ENCODE data around the gene UNC13D.
"Not testable (repeated sequence)": the region's sequence is repeated elsewhere in the genome, so short reads cannot be mapped to it uniquely, and the experiment has no call there.

UNC13D gene

DNA sequence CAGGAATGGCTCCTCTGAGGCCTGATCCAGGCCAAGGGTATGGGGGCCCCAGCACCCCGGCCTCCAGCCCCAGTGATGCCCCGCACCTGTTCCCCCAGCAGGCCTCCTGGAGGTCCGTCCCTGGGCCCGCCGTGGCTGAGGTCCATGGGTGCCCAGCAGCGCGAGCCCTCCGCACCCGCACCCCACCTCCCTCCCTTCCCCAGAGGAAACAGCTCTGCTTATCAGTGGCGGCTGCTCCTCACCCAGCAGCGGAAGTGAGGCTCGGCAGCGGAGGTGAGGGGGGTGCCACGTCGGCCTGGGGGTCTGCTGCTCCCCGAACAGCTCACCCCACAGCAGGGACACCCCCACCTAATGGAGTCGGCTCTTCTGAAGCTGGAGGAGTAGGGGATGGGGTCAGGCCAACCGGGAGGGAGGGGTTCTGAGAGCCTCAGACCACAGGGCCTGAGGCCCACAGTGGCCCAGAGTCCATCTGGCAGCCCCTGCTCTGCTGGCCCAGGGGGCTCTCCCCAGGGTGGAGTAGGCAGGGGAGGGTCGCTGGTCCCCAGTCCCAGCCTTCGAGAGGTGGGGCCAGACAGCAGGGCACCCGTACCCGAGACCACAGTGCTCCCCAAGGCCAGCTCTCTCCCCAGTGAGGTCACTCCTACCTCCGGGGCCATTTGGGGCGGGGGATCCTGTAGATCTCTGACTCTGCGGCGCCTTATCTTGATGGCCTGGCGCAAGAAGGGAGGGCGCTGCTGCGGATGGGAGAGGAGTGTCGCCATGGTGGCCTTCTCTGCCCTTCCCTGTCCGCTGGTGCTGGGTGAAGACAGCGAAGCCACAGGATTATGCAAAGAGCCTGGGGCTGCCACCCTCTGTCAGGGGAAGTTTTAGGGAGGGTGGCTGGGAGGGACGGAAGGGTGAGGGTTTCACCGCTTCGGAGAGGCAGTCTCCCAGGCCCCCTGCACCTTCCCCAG lies at the start of gene UNC13D:
UNC13D (minus strand) TSS at position 828 of the 953 bp plus-strand sequence; CDS start at position 761, 67 bp downstream.
- DNase-seq, result no peak

DNA sequence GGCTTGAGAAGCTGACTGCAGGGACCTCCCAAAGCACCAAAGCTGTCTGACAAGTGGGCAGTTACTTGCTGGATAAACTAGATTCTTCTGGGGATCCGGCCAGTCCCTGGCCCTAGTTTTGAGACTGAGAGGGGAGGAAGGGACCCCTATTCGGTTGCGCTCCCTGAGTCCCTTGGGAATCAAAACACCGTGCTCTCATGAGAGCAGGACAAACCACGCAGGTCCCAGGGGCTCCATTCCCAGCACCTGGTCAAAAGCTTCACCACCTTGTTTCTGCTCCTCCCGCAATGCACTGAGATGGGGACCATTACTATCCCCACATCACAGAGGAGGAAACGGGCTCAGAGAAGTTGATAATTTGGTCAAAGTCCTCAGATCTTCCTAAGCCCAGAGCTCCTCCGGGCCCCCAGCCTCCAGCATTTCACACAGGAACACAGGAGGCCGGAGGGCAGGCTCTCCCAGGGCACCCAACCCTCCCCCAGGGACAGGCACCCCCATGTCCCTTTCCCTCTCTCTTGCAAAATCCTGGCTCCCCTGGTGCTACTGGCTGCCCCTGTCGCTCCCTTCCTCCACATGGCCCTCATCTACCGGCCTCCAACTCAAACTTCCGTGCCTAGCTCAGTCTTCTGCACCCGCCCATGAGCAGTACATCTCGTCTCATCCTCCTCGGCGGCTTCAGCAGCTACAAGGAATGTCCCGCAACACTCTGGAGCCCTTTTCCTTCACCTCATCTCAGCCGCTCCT lies 49.3 kb upstream of the UNC13D start:
- DNase-seq, result no peak

DNA sequence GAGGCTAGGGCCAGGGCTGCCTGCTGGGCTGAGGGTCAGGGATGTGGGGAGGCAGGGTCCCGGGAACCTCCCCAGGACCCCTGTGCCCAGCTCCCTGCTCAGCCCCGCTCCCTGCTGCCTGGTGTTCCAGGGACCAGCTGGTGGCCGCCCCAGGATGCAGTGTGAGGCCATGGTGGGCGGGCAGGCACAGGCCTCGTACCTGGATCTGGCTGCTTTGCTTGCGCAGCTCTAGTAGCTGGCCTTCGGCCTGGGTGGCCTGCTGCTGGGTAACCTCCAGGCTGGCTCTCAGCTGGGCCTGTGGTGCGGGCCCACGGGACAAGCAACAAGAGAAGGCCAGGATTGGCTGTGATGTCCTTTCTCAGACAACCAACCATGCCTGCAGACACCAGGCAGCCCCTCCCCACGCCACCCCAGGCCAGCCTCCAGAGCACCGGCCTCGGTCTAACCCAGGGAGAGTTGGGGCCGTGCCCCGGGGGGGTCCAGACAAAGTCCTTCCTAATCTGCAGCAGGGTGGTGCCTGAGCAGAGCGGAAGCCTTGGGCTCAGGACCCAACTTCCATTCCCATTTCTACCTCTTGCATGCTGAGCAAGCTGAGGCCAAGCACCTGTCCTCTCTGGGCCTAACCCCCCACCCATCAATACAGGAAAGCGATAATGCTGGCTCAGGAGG lies 48.5 kb upstream of the UNC13D start:
- DNase-seq, result no peak

DNA sequence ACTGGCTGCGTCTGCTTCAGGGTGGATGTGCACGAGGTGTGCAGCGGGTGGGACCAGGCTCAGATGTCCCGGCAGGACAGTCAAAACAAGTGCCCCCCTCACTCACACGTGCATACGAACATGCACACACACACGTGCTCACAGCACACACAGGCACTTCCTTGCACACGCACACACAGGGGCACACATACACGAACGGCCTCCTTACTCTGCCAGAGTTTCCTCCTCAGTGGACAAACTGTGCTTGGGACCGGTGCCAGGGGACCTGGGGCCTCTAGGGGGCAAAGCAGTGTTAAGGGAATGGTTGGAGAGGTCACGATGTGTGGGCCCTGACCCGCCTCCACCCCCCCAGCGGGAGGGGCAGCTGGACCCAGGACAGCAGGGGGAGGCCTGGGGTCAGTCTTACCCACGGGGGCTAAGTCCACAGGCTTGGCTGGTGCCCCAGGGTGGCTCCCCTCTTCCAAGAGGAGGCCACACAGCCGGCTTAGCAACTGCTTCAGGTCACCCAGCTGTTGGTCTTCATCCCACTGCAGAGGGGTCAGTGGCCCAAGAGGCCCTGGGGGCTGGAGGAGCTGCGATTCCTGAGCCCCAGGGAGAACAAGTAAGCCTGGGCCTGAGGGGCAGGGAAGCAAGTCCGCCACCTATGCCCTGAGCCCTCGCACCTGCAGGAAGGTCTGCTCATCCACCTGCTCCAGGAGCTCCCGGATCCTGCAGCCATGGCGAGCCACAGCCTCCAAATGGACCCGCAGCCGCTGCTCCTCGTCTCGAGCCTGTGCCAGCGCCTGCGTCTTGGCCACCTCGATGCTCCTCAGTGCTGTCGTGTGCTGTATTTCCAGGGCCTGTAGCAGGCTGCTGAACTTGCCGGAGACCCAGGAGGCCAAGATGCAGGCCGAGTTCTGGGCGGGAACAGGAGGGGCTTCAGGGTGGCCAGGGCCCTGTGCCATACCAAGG lies 47.7 kb upstream of the UNC13D start:
- DNase-seq, result no peak

DNA sequence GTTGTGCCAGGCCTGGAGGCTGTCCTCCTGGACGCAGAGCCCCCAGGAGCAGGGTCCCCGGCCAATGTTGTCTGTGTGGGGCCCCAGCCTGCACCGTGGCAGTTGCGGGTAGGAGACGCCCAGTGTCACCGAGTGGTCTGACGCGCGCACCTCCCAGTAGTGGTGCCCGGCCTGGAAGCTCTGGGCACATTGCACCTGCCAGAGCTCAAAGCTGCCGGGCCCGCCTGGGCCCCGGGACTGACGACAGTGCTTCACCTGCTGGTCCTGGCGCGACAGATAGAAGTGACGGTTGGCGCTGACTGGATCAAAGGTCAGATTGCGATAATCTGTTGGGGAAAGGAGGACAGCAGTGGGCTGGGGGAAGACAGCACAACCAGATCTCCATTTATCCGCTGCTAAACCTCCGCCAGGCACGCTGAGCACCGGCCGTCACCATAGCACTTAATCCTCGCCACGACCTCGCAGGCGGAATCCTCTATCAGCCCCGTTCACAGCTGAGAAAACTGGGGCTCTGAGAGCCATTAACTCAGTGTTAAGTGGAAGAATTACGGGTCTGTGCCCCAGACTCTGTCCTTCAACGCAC lies 46.9 kb upstream of the UNC13D start:
- no peak for DNase-seq

DNA sequence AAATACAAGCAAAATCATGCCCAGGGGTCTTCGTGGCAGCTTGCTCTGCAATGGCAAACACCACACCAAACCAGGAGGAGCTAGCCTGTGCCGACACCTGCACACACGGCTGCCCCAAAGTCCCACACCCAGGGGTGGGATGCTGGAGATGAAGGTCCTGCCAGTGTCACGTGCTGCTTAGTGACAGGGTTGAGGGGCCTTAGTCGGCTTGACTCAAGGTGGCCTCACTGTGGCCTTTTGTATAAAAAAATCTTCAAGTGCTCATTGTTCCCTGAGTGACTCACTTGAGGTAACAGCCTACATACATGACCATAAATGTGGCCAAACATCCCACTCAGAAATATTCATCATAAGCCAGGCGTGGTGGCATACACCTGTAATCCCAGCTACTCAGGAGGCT lies 45.2 kb upstream of the UNC13D start:
- DNase-seq, result no peak

DNA sequence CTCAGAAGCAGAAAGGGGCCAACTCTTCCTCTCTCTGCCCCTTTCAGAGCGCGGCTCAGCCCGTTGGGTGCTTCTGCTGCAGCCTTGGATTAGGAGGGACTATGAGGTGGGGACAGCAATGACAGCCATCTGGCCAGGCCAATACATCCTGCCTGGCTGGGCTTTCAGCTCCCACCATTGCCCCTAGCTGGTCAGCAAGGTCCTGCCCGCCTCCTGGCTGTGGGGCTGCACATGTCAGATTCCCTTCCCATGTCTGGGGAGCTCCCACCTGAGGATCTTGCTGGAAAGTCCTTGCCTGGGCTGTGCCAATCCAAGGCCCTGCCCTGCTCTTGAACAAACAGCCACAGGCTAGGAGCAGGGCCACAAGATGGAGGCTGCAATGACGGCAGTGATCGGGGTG lies 44.3 kb upstream of the UNC13D start:
- DNase-seq, result no peak

DNA sequence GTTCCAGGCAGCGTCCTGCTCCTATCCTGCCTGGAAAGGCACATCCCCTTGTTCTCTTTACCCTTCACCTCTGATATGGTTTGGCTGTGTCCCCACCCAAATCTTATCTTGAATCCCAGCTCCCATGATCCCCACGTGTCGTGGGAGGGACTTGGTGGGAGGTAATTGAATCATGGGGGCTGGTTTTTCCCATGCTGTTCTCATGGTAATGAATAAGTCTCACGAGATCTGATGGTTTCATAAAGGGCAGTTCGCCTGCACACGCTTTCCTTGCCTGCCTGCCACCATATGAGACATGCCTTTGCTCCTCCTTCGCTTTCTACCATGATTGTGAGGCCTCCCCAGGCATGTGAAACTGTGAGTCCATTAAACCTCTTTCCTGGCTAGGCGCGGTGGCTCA lies 41.7 kb upstream of the UNC13D start:
- not testable (repeated sequence) for DNase-seq

DNA sequence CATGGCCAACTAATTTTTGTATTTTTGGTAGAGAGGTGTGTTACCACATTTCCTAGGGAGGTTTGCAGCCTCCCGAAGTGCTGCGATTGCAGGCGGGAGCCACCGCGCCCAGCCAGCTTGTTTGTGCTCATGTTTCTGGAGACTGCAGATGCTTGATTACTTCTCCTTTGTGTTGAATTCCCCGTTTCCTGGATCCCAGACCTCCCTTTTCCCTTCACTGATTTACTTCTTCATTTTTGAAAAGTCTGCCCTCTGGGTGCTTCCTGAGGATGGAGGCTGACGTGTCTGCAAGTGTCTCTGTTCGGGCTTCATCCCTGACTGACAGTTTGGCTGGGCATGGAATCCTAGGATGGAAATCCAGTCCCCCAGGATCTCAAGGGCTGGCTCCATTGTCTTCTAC lies 41.2 kb upstream of the UNC13D start:
- DNase-seq, result no peak

DNA sequence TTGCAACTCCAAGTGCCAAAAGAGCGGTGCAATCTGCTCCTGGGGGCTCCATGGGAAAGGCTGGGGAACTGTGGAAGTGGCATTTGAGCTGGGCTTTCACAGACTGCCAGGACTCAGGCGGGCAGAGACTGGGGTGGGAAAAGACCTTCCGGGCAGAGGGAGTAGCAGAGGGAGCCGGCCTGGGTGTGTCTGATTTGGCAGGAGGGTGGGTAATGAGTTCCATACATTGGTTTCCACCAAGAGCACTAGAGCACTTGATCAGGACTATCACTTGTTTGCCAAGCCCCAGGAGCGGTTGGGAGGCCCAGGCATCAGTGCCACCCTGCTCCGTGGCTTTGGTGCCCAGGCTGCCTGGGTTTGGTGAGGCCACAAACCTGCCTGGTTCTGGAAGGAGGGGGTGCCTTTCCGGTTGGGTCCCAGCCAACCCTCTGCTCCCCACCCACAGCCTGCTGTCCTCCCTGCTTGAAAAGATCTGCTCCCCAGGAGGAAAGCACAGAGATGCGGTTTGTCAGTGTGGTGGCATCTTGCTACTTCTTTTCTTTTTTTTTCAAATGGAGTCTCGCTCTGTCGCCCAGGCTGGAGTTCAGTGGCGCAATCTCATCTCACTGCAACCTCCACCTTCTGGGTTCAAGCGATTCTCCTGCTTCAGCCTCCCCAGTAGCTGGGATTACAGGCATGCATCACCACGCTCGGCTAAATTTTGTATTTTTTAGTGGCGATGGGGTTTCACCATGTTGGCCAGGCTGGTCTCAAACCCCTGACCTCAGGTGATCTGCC lies 37.7 kb upstream of the UNC13D start:
- DNase-seq, result no peak

DNA sequence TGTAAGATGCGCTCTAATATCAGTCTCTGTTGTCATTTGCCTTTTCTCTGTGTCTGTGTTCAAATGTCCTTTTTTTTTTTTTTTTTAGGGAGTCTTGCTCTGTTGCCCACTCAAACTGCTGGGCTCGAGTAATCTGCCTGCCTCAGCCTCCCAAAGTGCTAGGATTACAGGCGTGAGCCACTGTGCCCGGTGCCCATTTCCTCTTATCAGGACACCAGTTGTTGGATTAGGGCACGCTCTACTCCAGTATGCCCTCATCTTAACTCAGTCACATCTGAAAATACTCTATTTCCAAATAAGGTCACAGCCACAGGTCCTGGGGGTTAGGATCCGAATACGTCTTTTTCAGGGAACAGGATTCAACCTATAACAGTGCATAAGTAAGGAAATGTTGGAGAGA lies 36.1 kb upstream of the UNC13D start:
- no peak for DNase-seq

DNA sequence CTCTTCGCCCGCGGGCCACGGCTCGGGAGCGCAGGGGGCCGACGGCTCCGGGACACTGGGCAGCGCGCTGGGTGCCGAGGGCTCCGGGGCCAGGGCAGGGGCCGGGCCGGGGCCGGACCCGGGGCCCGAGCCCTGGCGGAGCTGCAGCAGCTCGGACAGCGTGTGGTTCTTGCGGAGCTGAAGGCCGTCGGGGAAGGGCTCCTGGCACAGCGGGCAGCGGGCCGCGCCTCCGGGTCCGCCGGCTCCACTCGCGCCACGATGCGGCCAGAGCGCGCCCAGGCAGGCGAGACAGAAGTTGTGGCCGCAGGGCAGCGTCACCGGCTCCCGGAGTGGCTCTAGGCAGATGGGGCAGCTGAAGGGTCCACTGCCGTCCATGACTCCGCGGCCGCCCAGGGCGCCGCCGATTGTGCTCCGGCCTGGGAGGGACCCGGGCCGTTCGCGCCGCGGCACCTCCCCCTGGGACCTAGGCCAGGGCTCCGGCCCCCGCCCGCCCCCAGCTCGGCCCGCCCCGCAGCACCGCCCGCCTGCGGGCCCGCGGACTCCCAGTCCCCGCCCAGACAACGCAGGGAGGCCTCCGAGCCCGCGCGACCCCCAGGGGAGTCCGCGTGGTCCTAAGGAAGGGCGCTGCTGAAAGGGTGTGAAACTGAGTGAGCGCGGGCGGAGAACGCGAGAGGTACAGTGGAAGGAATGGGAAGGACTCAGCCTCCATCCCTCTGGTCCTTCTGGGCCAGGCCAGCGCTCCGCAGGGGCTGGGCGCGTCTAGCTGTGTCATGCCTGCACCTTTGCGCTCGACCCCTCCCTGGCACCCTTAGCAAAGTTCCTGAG lies 34.2 kb upstream of the UNC13D start, which contains the start of gene TRIM47:
TRIM47 (minus strand) TSS at position 408 of the 825 bp plus-strand sequence; CDS start at position 375, 33 bp downstream.
- DNase-seq, result peak; percentile 19

DNA sequence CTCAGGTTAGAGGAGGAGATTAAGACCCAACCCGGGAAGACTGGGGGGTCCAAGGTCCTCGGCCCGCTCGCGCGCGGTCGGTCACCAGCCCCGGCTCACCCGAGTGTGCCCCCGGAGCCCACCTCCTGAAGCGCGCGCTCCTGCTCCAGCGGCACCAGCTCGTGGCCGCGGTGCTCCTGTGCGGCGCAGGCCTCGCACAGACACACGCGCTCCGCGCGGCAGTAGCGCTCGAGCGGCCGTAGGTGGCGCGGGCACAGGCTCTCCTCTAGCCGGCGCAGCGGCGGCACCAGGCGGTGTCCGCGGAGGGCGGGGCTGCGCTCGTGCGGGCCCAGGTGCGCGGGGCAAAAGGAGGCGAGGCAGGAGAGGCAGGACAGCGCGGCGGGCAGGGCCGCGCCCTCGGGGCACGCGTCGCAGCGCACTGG lies 33.6 kb upstream of the UNC13D start:
- peak; percentile 13 for DNase-seq

DNA sequence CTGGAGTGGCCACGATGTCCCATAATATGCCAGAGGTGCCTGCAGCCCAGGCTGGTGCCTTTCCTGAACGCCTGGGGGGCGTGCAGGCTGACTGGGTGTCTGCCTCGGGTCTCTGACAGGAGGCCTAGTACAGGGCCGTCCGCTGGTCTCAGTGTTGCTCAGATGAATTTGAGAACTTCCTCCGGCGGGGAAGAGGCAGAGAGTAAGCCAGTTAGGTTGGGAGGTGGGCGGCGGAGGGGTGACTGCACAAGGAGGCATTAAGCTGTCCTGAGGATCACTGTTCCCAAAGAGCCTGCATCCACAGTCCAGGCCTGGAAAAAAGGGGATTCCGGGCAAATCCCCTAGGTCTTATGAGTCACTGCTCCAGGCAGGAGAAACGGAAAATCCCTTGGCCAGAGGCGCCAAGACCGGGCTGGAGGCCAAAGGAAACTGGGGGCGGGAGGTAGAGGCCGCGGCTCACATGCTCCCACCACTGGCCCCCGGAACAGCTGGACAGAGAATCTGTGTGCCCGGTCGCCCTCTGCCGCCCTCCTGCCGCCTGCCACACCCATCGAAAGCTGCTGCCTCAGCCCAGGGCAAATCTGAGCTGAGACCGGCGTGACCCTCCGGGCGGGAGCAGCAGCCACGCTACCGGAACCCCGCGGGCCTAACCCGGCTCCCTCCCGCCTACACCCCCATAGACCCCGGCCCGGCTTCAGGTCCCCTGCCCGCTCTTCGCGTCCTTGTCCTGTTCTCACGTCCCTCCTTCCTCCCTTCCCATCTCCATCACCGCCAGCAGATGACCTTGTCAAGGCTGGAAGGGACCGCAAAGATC lies 32.9 kb upstream of the UNC13D start:
- DNase-seq, result peak; percentile 9

DNA sequence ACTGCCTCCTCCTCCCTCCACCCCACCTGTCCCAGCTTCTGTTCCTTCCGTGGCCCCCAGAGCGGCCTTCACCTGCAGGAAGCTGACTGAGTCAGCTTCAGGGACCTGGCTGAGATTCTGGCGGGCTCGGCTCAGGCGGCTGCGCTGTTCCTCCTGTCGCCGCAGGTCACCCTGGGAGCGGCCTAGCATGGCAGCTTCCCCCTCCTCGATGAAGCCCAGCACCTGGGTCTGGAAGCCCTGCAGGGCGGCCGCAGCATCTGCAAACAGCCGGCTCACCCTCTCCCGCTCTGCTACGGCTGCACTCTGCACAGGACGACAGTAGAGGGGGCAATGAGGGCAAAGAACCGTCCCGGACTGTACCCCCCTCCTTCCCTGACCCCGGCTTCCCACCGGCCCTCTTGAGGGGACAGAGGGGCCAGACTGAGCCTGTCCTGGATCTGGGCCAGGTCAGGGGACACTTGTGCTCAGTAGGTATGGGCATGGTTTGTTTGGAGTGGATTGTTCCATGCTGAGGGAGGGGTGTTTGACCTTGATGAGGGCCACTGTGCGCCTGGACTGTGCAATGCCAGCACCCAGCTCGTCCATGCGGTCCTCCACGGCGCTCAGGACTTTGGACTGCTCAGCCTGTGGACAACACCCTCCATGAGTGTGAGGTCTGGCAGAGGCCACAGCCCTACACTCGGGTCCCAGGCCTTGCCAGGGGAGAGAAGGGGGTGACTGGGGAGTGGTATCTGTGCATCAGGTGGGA lies 32.2 kb upstream of the UNC13D start:
- DNase-seq, result peak; percentile 68

DNA sequence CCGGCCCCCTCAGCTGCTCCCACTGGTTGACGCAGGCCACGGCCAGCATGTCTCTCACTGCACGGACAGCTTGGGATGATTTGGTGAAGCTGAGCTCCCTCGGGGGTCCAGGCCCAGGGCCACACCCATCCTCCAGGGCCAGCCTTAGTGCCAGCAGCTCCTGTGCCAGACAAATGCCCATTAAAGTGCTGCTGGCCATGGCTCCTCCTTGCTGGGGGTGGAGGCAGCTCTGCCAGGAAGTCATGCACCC lies 31.7 kb upstream of the UNC13D start:
- no peak for DNase-seq

DNA sequence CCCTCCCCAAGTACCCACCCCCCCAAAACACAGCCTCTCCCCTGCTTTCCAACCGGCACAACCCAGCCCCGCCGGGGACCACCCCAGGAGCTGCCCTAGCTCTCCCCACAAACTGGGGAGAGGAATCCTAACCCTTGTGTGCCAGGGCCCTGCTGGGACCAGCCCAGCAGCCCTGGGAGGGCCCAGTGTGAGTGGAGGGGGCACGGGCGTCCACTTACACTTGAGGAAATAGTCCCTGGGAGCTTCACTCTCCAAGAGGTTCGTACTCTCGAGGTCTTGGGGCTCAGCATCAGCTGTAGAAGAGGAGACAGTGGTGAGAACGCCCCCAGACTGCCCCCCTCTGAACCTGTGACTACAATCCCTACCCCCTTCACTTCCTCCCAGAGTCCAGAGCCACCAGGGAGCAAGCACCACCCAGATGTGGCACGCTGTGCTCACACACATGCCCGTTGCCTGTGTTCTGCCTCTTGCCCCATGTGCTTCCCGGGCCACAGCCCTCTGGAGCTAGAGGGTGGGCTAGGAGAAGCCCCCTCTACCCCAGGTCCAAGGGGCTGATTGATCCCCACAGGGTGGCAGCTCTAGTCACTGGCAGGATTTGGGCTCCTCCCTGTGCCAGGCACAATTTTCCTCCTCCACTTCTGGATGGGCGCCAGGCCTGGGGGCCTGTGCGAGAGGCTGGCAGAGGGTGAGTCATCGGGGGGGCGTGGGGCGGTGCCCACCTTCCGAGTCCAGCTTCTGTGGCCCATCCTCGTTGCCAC lies 31.2 kb upstream of the UNC13D start:
- peak; percentile 67 for DNase-seq
